GM23338 (cell line): Measurements from ENCODE around the gene KDM4C.

ENCODE experiments used
- CTCF ChIP-seq, 2 experiments: fragments of 200-600 bp in 1 of 2; sonication (generic) in 1 of 2; conservative IDR thresholded peaks; 2 replicates each; pipeline versions ENCODE4 v1.5.1 to v1.6.1; 2016 to 2017; ENCODE audit warnings: antibody characterized with exemption in 2 of 2, low read depth in 2 of 2, mild to moderate bottlenecking in 2 of 2, moderate library complexity in 1 of 2
- EZH2 ChIP-seq: fragments of 200-600 bp; sonication (generic); IDR thresholded peaks from one replicate; pipeline ENCODE4 v1.8.0; 2017; ENCODE audit warnings: antibody characterized with exemption, mild to moderate bottlenecking, low read depth; ENCODE audit not compliant: unreplicated experiment
- POLR2AphosphoS5 ChIP-seq: IDR thresholded peaks from 2 replicates; pipeline ENCODE4 v1.6.1; 2016; ENCODE audit warnings: antibody characterized with exemption, low read depth
- REST ChIP-seq: IDR thresholded peaks from one replicate; pipeline ENCODE4 v1.6.1; 2018; ENCODE audit warnings: antibody characterized with exemption; ENCODE audit not compliant: unreplicated experiment

- TF ChIP-seq EZH2 (no peak), CTCF (conservative IDR thresholded peaks at IDR 0.05; ENCODE audit: low read depth in 2 of 2) (no peak), POLR2AphosphoS5 (no peak), REST (no peak)
Measured at GRCh38 chr9:7153134-7153533, 395.4 kb downstream of the KDM4C start.
